HG02678 (cell line): ENCODE results near the gene ARAP1.
"Not testable (repeated sequence)": the region's sequence is repeated elsewhere in the genome, so short reads cannot be mapped to it uniquely, and the experiment has no call there.

Experiments used
- ATAC-seq: cut with Tn5 transposase; IDR thresholded peaks from one replicate; pipeline ENCODE4 v1.9.1; 2021; ENCODE audit warnings: mild to moderate bottlenecking, moderate library complexity; ENCODE audit not compliant: unreplicated experiment

The ARAP1 gene

GRCh38 chr11:72752088-72752914, at the start of gene ARAP1:
ARAP1 (minus strand) TSS chr11:72752408; CDS start chr11:72727128, 25,280 bp downstream.
- ATAC-seq: peak; percentile 72

- no peak for ATAC-seq
These were observed 47.2 kb upstream of the ARAP1 start for GRCh38 chr11:72799441-72799840.

GRCh38 chr11:72798361-72798760, 46.2 kb upstream of the ARAP1 start:
- no peak for ATAC-seq

DNA sequence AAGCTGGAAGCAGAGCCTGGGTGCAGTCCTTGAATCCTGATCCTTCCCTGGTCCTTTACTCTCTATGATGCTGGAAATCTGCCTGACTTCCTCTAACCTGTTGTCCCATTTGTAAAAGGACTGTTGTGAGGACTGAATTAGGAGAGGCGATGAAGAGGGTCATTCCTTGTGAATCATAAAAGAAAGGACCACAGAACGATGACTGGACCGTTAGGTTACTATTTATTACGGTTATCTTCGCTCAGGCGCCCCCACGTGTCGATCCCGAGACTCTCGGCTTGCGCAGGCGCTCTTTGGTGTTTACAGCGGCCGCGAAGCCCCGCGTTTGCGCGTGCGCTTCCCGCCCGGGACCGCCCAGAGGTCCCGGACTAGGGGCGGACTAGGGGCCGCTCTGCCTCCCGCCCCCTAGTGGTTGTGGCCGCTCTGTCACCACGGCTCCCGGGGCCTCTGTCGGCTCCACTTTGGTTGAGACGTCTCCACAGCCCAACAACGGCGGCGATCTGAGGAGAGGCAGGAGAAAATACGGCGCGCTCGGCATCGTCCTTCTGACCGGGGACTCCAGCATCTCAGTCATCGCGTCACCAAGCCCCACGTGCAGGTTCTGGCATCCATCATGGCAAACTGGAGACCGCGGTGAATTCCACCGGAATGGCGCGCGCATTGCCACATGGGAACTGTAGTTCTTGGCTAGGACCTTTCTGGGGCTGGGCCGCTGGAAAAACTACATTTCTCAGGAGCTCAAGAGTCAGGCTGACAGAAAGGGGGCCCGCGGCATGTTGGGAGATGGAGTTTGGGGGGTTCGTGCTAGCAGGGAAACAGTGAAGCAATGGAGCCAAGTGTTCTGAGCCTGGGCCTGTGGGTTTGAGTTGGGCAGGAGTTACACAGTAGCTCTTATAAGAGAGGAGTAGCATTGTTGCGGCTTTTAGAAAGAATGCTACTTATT, 41.5 kb upstream of the ARAP1 start, which contains the start of gene STARD10:
Gene STARD10, minus strand, starts transcription at position 623 of the 943 bp plus-strand sequence. CDS start 12,866 bp downstream, outside the sequence.
- peak; percentile 89 for ATAC-seq

DNA sequence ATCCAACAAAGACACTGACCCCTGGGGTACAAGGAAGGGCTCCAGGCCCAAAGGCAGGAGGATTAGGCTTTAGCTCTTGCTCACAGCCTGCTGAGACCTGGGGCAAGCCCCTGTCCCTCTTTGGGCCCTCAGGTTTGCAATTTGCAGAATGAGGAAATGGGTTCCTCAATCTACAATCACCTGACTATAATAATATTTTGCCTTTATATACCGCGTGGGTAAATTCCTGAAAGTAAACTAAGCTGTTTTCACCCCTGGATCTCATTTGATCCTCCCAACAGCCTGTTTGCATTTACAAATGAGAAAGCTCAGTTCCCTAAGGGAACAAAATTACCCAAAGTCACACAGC, 40.8 kb upstream of the ARAP1 start:
- no peak for ATAC-seq

GRCh38 chr11:72792437-72793021, 40.3 kb upstream of the ARAP1 start:
- ATAC-seq: no peak

DNA sequence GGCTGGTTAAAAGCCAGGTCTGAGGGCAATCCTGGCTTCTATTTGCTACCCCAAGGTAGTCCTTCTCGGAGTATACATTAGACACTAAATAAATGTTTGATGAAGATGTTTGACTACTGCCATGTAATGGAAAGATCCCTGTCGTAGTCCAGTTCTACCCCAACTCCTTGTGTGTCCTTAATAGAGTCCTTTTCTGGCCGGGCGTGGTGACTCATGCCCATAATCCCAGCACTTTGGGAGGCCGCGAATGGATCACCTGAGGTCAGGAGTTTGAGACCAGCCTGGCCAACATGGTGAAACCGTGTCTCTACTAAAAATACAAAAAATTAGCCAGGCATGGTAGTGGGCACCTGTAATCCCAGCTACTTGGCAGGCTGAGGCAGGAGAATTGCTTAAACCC, 39.0 kb upstream of the ARAP1 start:
- not testable (repeated sequence) for ATAC-seq

DNA sequence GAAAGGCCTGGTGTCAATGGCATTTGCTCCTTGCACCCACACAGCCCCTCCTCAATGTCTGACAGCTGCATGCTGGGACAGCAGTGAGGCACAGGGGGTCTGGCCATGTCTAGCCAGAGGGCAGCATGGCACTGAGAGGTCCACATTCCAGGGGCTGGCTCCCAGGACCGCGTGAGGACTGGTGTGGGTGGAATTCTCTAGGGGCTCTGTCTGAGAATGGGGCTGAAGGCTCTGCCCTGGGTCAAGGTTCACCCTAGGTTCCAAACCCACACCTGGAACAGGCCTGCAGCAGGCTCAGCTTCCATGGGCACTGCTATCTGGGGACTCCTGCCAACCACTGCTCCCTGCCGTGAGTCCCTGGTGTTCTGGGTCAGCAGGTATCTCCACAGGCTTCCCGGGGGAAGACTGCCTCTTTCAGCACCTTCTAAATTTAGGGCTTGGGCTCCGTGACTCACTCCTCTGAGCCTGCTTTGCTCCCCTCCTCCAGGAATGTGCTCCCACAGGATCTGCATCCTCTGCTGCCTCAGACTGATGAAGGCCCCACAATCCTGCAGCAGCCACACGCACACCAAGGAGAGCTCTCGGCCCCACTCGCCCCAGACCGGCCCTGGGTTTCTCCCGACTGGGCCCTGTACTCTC, 37.4 kb upstream of the ARAP1 start:
- ATAC-seq: no peak

- ATAC-seq: no peak
These were observed 36.0 kb upstream of the ARAP1 start for GRCh38 chr11:72788241-72788640.

DNA sequence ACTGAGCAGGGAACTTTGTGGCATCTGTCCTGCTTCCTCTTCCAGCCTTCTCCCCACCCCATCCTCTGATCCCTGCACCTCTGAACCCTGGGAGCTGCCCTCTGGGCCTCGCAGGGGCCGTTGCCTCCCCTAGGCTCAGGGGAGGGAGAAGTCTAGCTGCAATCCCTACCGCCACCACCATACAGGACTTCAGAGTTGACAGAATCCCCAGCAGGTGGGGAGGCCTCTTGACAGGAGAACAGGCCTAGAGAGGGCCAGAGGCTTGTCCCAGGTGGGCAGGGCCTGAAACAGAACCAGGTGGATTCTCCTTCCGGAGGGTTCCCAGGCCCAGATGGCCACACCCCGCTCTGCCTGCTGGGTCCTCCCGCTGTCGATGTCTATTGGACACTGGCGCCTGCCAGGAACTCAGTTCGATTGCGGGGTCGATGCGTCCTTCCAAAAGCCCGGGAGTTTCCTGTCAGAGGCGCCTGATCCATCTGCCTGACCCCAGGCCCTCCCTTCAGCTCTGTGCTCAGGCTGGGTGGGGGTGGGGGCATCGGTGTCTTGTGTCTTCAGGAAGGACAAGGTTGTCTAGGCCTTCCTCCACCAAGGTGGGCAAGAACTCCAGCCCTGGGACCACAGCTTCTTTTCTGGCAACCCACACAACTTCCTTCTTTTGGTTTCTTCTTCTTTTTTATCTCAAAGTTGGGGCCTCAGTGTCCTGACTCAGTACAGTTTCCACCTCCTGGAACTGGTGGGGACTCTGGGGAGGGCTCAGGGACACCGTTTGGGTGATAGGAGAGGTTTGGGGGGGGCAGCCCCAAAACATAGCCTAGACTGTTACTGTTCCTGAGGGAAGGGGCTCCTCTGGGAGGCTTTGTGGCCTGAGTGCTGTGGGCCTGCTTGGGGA, 35.3 kb upstream of the ARAP1 start:
- ATAC-seq: peak; percentile 51

GRCh38 chr11:72786305-72787215, 34.4 kb upstream of the ARAP1 start:
- no peak for ATAC-seq

DNA sequence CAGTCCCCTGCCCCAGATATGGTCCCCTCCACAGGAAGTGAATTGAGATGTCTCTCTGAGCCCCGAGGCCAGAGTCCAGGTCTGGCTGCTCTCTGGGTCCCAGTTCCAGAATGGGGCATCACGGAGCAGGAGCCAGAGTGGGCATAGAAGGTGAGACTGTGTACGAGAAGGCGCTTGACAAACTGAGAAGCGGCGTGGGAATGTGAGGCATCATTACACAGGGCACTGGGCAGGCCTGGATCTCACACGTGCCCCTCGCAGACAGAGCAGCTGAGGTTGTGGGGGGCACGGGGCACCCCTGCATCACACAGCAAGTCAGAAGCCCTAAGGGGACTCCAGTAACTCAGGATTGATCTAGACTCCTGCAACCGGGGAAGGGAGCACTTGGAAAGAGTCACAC, 32.5 kb upstream of the ARAP1 start:
- no peak for ATAC-seq

DNA sequence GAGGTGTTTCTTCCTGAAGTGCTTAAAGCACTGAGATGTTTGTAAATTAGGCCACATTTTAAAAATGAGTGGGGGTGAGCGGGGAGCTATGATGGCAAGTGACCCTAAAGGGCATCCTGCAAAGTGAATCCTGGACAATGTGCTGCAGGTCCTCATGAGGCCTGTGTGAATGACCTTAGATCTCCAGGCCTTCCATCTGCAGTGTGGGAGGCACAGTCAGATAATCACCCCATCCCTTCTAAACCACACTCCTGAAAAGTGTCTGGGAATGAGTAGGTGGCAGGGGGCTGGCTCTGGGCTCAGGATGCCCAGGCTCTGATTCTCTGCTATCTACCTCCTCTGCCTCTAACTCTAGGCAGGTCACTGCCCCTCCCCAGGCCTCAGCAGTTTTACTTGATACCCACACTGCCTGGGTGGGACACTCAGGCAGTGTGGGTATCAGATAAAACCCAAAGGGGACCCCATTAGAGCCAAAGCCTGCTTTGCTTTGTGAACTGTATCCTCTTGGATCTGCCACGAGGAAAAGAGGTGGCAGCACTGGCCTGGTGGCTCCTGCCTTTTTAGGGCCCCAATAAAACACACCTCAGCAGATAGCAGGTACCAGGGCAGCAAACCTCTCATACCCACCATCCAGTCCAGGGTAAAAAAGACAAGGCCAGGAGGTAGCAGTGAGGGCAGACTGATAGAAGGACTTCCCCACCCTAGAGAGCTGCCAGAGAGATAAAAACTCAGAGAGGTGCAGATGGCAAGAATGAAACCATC, 31.1 kb upstream of the ARAP1 start:
- ATAC-seq: no peak

GRCh38 chr11:72782081-72782920, 30.1 kb upstream of the ARAP1 start:
- no peak for ATAC-seq

- ATAC-seq: no peak
These were observed 29.3 kb upstream of the ARAP1 start for GRCh38 chr11:72781313-72782080.

- no peak for ATAC-seq
These were observed 28.8 kb upstream of the ARAP1 start for GRCh38 chr11:72781063-72781312.
